ENCODE results near the gene FAM118B.

GRCh38 chr11:126310992-126311310, 99.4 kb downstream of the FAM118B start:
- TF ChIP-seq POLR2A (IDR thresholded peaks at IDR 0.05) (no peak), CTCF (IDR thresholded peaks at IDR 0.05) (no peak)

Data from body of pancreas (tissue), 4 donors.